PFSK-1 (cell line): ENCODE results near the gene NGLY1.

Experiments
- FOXP2 ChIP-seq: optimal IDR thresholded peaks from 2 replicates; pipeline ENCODE3; 2011; ENCODE audit warnings: borderline replicate concordance, control low read depth, inconsistent platforms; ENCODE audit not compliant: insufficient read depth; ENCODE audit errors: extremely low read length, extremely low read depth
- POLR2AphosphoS5 ChIP-seq: IDR thresholded peaks from 2 replicates; pipeline ENCODE4 v1.6.1; 2012; ENCODE audit warnings: low read depth, mild to moderate bottlenecking, control low read depth, low read length, moderate library complexity
- SIN3A ChIP-seq: IDR thresholded peaks from 2 replicates; pipeline ENCODE4 v1.6.1; 2012; ENCODE audit warnings: mild to moderate bottlenecking, low read length, moderate library complexity, borderline replicate concordance; ENCODE audit not compliant: insufficient read depth
- TAF1 ChIP-seq: IDR thresholded peaks from 2 replicates; pipeline ENCODE4 v1.6.1; 2012; ENCODE audit warnings: low read length, control low read depth, borderline replicate concordance; ENCODE audit not compliant: insufficient read depth
- TF ChIP-seq, protein P1 (sequence below), 2 experiments: IDR thresholded peaks; 2 replicates each; pipeline versions ENCODE4 v1.6.1 to v1.8.0; 2011 to 2012; ENCODE audit warnings: low read depth in 2 of 2, low read length in 2 of 2, control low read depth in 1 of 2, inconsistent platforms in 1 of 2, mild to moderate bottlenecking in 1 of 2, moderate library complexity in 1 of 2; ENCODE audit not compliant: insufficient read depth in 1 of 2

The NGLY1 gene

DNA sequence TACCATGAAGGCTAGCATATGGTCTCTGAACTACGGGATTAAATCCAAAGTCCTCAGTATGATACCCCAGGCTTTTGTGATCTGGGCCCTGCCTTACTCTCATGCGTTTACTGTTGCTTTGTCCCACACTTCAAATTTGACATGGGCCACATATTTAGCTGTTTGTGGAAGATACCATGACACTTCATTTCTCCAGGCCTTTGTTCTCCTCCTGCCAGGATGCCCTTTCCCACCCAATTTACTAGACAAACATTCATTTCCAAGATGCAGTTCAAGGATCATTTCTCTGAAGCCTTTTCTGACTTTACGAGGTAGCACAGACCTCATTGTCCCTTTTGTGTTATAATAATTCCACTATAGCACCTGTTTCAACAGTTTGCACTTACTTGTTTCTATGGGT, 4.4 kb upstream of the NGLY1 start:
- no peak for TF ChIP-seq FOXP2
- TF ChIP-seq, protein P1, sequence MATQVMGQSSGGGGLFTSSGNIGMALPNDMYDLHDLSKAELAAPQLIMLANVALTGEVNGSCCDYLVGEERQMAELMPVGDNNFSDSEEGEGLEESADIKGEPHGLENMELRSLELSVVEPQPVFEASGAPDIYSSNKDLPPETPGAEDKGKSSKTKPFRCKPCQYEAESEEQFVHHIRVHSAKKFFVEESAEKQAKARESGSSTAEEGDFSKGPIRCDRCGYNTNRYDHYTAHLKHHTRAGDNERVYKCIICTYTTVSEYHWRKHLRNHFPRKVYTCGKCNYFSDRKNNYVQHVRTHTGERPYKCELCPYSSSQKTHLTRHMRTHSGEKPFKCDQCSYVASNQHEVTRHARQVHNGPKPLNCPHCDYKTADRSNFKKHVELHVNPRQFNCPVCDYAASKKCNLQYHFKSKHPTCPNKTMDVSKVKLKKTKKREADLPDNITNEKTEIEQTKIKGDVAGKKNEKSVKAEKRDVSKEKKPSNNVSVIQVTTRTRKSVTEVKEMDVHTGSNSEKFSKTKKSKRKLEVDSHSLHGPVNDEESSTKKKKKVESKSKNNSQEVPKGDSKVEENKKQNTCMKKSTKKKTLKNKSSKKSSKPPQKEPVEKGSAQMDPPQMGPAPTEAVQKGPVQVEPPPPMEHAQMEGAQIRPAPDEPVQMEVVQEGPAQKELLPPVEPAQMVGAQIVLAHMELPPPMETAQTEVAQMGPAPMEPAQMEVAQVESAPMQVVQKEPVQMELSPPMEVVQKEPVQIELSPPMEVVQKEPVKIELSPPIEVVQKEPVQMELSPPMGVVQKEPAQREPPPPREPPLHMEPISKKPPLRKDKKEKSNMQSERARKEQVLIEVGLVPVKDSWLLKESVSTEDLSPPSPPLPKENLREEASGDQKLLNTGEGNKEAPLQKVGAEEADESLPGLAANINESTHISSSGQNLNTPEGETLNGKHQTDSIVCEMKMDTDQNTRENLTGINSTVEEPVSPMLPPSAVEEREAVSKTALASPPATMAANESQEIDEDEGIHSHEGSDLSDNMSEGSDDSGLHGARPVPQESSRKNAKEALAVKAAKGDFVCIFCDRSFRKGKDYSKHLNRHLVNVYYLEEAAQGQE (IDR thresholded peaks at IDR 0.05; ENCODE audit: insufficient read depth in 1 of 2, low read depth in 2 of 2, low read length in 2 of 2): no peak
- no peak for TF ChIP-seq TAF1
- TF ChIP-seq SIN3A: no peak
- no peak for TF ChIP-seq POLR2AphosphoS5

DNA sequence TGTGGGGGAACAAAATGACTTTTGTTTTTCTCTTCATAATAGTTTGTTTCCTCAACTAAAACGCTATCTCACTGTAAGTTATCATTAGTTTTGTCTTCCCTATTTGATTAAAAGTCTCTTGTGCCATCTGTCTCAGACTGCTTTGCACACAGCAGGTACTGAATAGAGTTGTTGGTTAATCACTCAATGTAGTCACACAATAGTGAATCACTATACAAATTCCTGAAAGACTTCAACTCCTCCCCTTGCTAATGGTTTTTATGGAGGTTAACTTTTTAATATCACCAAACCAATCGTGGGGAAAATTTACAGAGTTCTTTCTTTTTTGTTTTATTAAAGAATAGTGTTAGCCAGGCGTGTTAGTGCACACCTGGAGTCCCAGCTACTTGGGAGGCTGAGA, 2.6 kb upstream of the NGLY1 start:
- no peak for TF ChIP-seq TAF1
- TF ChIP-seq POLR2AphosphoS5: no peak
- TF ChIP-seq, protein P1 (IDR thresholded peaks at IDR 0.05; ENCODE audit: insufficient read depth in 1 of 2, low read depth in 2 of 2, low read length in 2 of 2): no peak
- no peak for TF ChIP-seq FOXP2
- no peak for TF ChIP-seq SIN3A

DNA sequence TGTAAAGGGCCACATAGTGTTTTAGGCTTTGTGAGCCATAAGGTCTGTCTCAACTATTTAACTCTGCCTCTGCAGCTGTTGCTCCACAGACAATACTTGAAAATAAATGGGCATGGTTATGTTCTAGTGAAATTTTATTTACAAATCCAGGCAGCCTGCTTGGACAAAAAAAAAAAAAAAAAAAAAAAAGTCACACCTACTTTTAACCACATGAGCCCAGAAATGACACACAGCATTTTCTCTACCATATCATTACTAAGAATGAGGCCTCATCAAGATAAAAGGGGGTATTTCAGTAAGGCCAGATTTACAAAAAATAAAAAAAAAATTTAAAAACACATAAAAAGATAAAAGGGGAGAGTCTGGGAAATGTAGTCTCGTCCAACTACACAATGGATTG, 1.7 kb upstream of the NGLY1 start:
- TF ChIP-seq, protein P1 (IDR thresholded peaks at IDR 0.05; ENCODE audit: insufficient read depth in 1 of 2, low read depth in 2 of 2, low read length in 2 of 2): no peak
- TF ChIP-seq SIN3A (no peak), POLR2AphosphoS5 (no peak), TAF1 (no peak), FOXP2 (no peak)

DNA sequence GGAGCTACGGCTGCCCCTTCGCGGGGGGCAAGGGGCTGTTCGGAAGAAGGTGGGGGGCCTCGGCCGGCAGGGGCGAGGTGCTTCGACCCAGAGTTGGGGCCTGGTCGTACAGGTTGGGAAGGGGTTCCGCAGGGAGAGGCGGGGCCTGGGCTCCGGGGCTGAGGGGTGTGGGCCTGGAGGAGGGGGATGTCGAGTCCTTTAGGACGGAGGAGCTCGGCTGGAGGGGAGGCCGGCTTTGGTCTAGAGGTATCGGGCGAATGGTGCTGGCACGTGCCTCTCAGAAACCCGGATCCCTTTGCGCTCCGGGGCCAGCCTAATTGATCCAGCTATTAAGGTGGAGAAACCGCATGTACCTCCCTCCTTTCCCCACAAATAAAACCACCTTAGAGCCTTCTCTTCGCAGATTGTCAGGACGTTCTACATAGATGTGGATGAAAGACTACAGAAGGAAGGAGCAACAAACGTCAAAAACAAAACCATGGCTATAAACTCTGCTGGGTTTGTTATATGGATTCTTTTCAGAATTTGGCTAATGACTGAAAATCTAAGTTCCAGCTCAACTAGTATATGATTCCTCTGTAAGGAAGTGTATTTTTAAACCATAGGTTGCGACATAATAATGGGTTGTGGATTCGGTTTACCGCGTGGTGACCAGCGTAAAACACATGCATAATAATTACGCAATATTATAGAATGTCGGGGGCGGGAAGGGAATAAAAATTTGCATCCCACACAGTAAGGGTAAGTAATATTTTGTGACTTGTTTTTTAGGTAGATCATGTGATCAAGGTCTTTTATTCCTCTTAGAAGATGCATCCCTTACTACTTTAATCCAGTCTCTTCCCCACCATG, 644 bp upstream of the NGLY1 start:
- TF ChIP-seq, protein P1 (IDR thresholded peaks at IDR 0.05; ENCODE audit: insufficient read depth in 1 of 2, low read depth in 2 of 2, low read length in 2 of 2): no peak
- TF ChIP-seq TAF1: no peak
- TF ChIP-seq POLR2AphosphoS5: no peak
- TF ChIP-seq FOXP2: no peak
- TF ChIP-seq SIN3A: no peak

DNA sequence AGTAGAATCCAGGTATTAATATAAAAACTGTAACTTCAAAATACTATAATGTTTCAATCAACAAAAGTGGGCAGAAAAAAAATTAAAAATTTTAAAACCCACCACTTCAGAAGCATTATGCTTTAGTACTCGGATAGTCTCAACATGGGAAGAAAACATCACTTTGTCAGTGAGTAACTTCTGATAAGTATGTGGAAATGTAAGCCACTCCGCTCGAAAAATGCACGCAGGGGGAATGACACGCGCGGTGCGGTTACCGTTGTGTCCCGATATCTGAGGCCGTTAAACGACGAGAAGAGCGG, 656 bp downstream of the NGLY1 start:
- TF ChIP-seq TAF1 (no peak), POLR2AphosphoS5 (no peak), FOXP2 (no peak), SIN3A (no peak)
- TF ChIP-seq, protein P1 (IDR thresholded peaks at IDR 0.05; ENCODE audit: insufficient read depth in 1 of 2, low read depth in 2 of 2, low read length in 2 of 2): no peak
